SH-SY5Y (cell line): ENCODE results near the gene FAM13C.

ENCODE experiments used
- GATA2 ChIP-seq: IDR thresholded peaks from 2 replicates; pipeline ENCODE4 v1.6.1; 2011; ENCODE audit warnings: mild to moderate bottlenecking, low read depth, low read length
- GATA3 ChIP-seq: IDR thresholded peaks from 2 replicates; pipeline ENCODE4 v1.6.1; 2011; ENCODE audit warnings: low read depth, mild to moderate bottlenecking, low read length, moderate library complexity

DNA sequence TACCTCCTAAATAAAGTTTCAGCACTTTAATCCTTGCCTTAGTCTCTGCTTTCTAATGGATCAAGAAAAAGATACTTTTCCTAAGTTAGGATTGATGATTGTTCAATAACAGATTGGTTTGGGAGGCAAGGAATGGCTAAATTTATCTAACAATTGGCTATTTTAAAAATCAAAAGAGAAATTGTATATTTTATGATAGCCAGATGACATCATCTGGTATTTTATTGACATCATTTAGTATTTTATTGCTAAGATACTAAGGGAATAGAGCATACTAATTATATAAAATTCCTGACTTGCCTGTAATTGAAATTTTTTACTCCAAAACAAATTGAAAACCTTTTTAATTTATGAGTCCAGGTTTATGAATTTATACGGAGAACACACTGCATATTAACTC lies 19.3 kb upstream of the FAM13C start:
- no peak for TF ChIP-seq GATA2
- no peak for TF ChIP-seq GATA3
